ENCODE measurements around the gene BCKDHB. TPM values are rescaled to one million over a fixed set of nuclear protein-coding genes. Genes with fewer than 3 reads are reported as not detected.

BCKDHB gene
- total RNA-seq, 1 donor from 2014 or later: 15.0 TPM

GRCh38 chr6:80388507-80388906, 282.0 kb downstream of the BCKDHB start:
- DNase-seq (ENCODE audit: low read depth) (no peak), FAIRE-seq (no peak)
- Histone ChIP-seq H3K4me3 (ENCODE audit: low read depth, low read length) (no peak overlapping the region), H3K27me3 (ENCODE audit: control insufficient read depth, insufficient read depth, low read length) (no peaks in the 10 kb centered on the region), H3K36me3 (ENCODE audit: control insufficient read depth, insufficient read depth, low read length) (no peaks in the 10 kb centered on the region)
- no peak for TF ChIP-seq CTCF (IDR thresholded peaks at IDR 0.05; ENCODE audit: insufficient read depth, low read length, severe bottlenecking)

Other genes starting within 250 kb of the BCKDHB start
- 6.1 and 15.0 TPM in 2 replicates for gene ELOVL4, start 159.1 kb upstream of the BCKDHB start, total RNA-seq
- gene TTK, start 102.0 kb upstream of the BCKDHB start, total RNA-seq: 0.26 TPM in 2 replicates

Data from bronchial epithelial cell (primary cell).